IPS DF 4.7 (cell line): ENCODE results near the gene TM7SF2.

Experiments
- DNase-seq: peaks from one replicate; pipeline ENCODE4 v3.0.0-alpha.2; 2013; ENCODE audit warnings: low spot score; ENCODE audit errors: extremely low read depth

Gene TM7SF2

GRCh38 chr11:65111744-65112545 lies at the start of gene TM7SF2:
TSS of gene TM7SF2 (plus strand) at chr11:65111872. CDS start at chr11:65112016, 144 bp downstream.
- no peak for DNase-seq

- DNase-seq, result no peak
Measured at GRCh38 chr11:65063532-65063931, 48.1 kb upstream of the TM7SF2 start.

- no peak for DNase-seq
Measured at GRCh38 chr11:65064847-65065240, 46.8 kb upstream of the TM7SF2 start.

GRCh38 chr11:65065851-65066250 lies 45.8 kb upstream of the TM7SF2 start:
- DNase-seq, result no peak

GRCh38 chr11:65066315-65066714 lies 45.4 kb upstream of the TM7SF2 start:
- DNase-seq, result no peak

- DNase-seq, result no peak
Measured at GRCh38 chr11:65066805-65067291, 44.8 kb upstream of the TM7SF2 start.

- no peak for DNase-seq
Measured at GRCh38 chr11:65067446-65067845, 44.2 kb upstream of the TM7SF2 start.

GRCh38 chr11:65069217-65069616 lies 42.5 kb upstream of the TM7SF2 start:
- no peak for DNase-seq

GRCh38 chr11:65071907-65072630 lies 39.6 kb upstream of the TM7SF2 start:
- no peak for DNase-seq

- DNase-seq, result no peak
Measured at GRCh38 chr11:65072631-65072966, 39.1 kb upstream of the TM7SF2 start.

GRCh38 chr11:65077451-65077850 lies 34.2 kb upstream of the TM7SF2 start:
- no peak for DNase-seq

- no peak for DNase-seq
Measured at GRCh38 chr11:65078151-65078550, 33.5 kb upstream of the TM7SF2 start.

- DNase-seq, result no peak
Measured at GRCh38 chr11:65078786-65079342, 32.8 kb upstream of the TM7SF2 start.

- DNase-seq, result no peak
Measured at GRCh38 chr11:65083134-65083833, 28.4 kb upstream of the TM7SF2 start.

- no peak for DNase-seq
Measured at GRCh38 chr11:65083834-65084597, 27.7 kb upstream of the TM7SF2 start, which contains the start of the genes CDCA5 and ZFPL1. TSS of gene CDCA5 (minus strand) at chr11:65084040. CDS start at chr11:65083978, 62 bp downstream. TSS of gene ZFPL1 (plus strand) at chr11:65084222. CDS start at chr11:65084699, 477 bp downstream.

GRCh38 chr11:65084598-65085375 lies 26.9 kb upstream of the TM7SF2 start:
- no peak for DNase-seq

GRCh38 chr11:65085446-65085845 lies 26.2 kb upstream of the TM7SF2 start:
- no peak for DNase-seq

GRCh38 chr11:65086809-65087208 lies 24.9 kb upstream of the TM7SF2 start:
- no peak for DNase-seq

GRCh38 chr11:65087216-65087615 lies 24.5 kb upstream of the TM7SF2 start:
- no peak for DNase-seq

- DNase-seq, result no peak
Measured at GRCh38 chr11:65087827-65088226, 23.8 kb upstream of the TM7SF2 start.
